Neural cell (in vitro differentiated cells): ENCODE measurements around the gene GTF2H3.

Experiments
- CTCF ChIP-seq: fragments of 450-650 bp; IDR thresholded peaks from 2 replicates; pipeline ENCODE4 v1.5.1; 2014; ENCODE audit warnings: antibody characterized with exemption, mild to moderate bottlenecking, moderate library complexity; ENCODE audit not compliant: poor library complexity, severe bottlenecking
- EZH2 ChIP-seq: fragments of 200-600, 300-800 bp; shearing (Covaris generic), sonication (generic); IDR thresholded peaks from 2 replicates; pipeline ENCODE4 v1.6.1; 2014; ENCODE audit warnings: antibody characterized with exemption, low read length, borderline replicate concordance, mild to moderate bottlenecking; ENCODE audit not compliant: insufficient read depth, poor library complexity, severe bottlenecking
- POLR2AphosphoS5 ChIP-seq: IDR thresholded peaks from 2 replicates; pipeline ENCODE4 v1.6.1; 2012
- SMC3 ChIP-seq: fragments of 450-650 bp; conservative IDR thresholded peaks from 2 replicates; pipeline ENCODE4 v1.6.1; 2014; ENCODE audit warnings: antibody characterized with exemption, mild to moderate bottlenecking, moderate library complexity; ENCODE audit not compliant: poor library complexity

- TF ChIP-seq CTCF (no peak), EZH2 (no peak), SMC3 (no peak), POLR2AphosphoS5 (no peak)
Observed at GRCh38 chr12:123675436-123675835, 41.8 kb downstream of the GTF2H3 start.
